ENCODE results near the gene OR4N2. TPM values are rescaled to one million over a fixed set of nuclear protein-coding genes. Genes with fewer than 3 reads are reported as not detected.
"Not testable (repeated sequence)": the region's sequence is repeated elsewhere in the genome, so short reads cannot be mapped to it uniquely, and the experiment has no call there.

The OR4N2 gene
- total RNA-seq (not detected in 2 replicates), polyA plus RNA-seq (not detected in 2 replicates), polyA minus RNA-seq (ENCODE audit: low replicate concordance) (not detected in 2 replicates)
- polyA plus RNA-seq (2012) = not detected in 2 replicates

- not testable (repeated sequence) for H2AFZ ChIP-seq (ENCODE audit: low read length); H3K4me2 ChIP-seq (ENCODE audit: extremely low read depth, insufficient read depth, low read length); DNase-seq (ENCODE audit: low read depth in 2 of 2); H3K4me1 ChIP-seq (ENCODE audit: control insufficient read depth, extremely low read depth, insufficient read depth, low read length); H3K4me3 ChIP-seq (replicated peaks in 1 of 4; ENCODE audit: control extremely low read depth in 1 of 4, insufficient read depth in 1 of 4, low read depth in 3 of 4, low read length in 4 of 4); H3K27ac ChIP-seq (ENCODE audit: insufficient read depth, low read length); H3K36me3 ChIP-seq (ENCODE audit: control insufficient read depth, insufficient read depth, low read length); H3K79me2 ChIP-seq (ENCODE audit: control insufficient read depth, insufficient read depth, low read length); H3K27me3 ChIP-seq (ENCODE audit: control insufficient read depth, insufficient read depth, low read length); H4K20me1 ChIP-seq (ENCODE audit: control insufficient read depth, extremely low read depth, insufficient read depth, low read length); H3K9me3 ChIP-seq (ENCODE audit: control insufficient read depth, insufficient read depth, low read depth, low read length); H3K9ac ChIP-seq (ENCODE audit: insufficient read depth, low read length)
These were observed at the start of gene OR4N2 for GRCh38 chr14:19803470-19803869. TSS of gene OR4N2 (plus strand) at chr14:19803770. CDS start at chr14:19827449, 23,679 bp downstream.

GRCh38 chr14:19754172-19754571, 49.4 kb upstream of the OR4N2 start:
- no peak overlapping the region for H2AFZ ChIP-seq (ENCODE audit: low read length)
- no peaks in the 10 kb centered on the region for H3K27me3 ChIP-seq (ENCODE audit: control insufficient read depth, insufficient read depth, low read length)
- H3K9ac ChIP-seq (ENCODE audit: insufficient read depth, low read length) = no peak overlapping the region
- no peaks in the 10 kb centered on the region for H4K20me1 ChIP-seq (ENCODE audit: control insufficient read depth, extremely low read depth, insufficient read depth, low read length)
- no peaks in the 10 kb centered on the region for H3K79me2 ChIP-seq (ENCODE audit: control insufficient read depth, insufficient read depth, low read length)
- no peak overlapping the region for H3K27ac ChIP-seq (ENCODE audit: insufficient read depth, low read length)
- no peak overlapping the region for H3K4me2 ChIP-seq (ENCODE audit: extremely low read depth, insufficient read depth, low read length)
- no peak for DNase-seq (ENCODE audit: low read depth in 2 of 2)
- H3K4me3 ChIP-seq (replicated peaks in 1 of 4; ENCODE audit: control extremely low read depth in 1 of 4, insufficient read depth in 1 of 4, low read depth in 3 of 4, low read length in 4 of 4) = no peak overlapping the region
- H3K9me3 ChIP-seq (ENCODE audit: control insufficient read depth, insufficient read depth, low read depth, low read length) = no peaks in the 10 kb centered on the region
- H3K4me1 ChIP-seq (ENCODE audit: control insufficient read depth, extremely low read depth, insufficient read depth, low read length) = no peaks in the 10 kb centered on the region
- no peak for TF ChIP-seq CTCF (conservative IDR thresholded peaks at IDR 0.05 in 1 of 2, IDR thresholded peaks at IDR 0.05 in 1 of 2; ENCODE audit: low read depth in 1 of 2, low read length in 2 of 2)
- TF ChIP-seq EZH2 (IDR thresholded peaks at IDR 0.05; ENCODE audit: low read length, missing control alignments) = no peak
- H3K36me3 ChIP-seq (ENCODE audit: control insufficient read depth, insufficient read depth, low read length) = no peaks in the 10 kb centered on the region

- H3K9me3 ChIP-seq (ENCODE audit: control insufficient read depth, insufficient read depth, low read depth, low read length); H3K4me2 ChIP-seq (ENCODE audit: extremely low read depth, insufficient read depth, low read length); H3K27ac ChIP-seq (ENCODE audit: insufficient read depth, low read length): not testable (repeated sequence)
These were observed 32.1 kb upstream of the OR4N2 start for GRCh38 chr14:19771491-19771890.

GRCh38 chr14:19771895-19772430, 31.6 kb upstream of the OR4N2 start:
- Histone ChIP-seq H3K27me3 (ENCODE audit: control insufficient read depth, insufficient read depth, low read length) (no peaks in the 10 kb centered on the region), H3K9ac (ENCODE audit: insufficient read depth, low read length) (no peak overlapping the region), H3K36me3 (ENCODE audit: control insufficient read depth, insufficient read depth, low read length) (no peaks in the 10 kb centered on the region), H3K9me3 (ENCODE audit: control insufficient read depth, insufficient read depth, low read depth, low read length) (no peaks in the 10 kb centered on the region), H3K79me2 (ENCODE audit: control insufficient read depth, insufficient read depth, low read length) (no peaks in the 10 kb centered on the region), H3K4me1 (ENCODE audit: control insufficient read depth, extremely low read depth, insufficient read depth, low read length) (no peaks in the 10 kb centered on the region), H3K4me3 (replicated peaks in 1 of 4; ENCODE audit: control extremely low read depth in 1 of 4, insufficient read depth in 1 of 4, low read depth in 3 of 4, low read length in 4 of 4) (no peak overlapping the region), H2AFZ (ENCODE audit: low read length) (no peak overlapping the region), H4K20me1 (ENCODE audit: control insufficient read depth, extremely low read depth, insufficient read depth, low read length) (no peaks in the 10 kb centered on the region), H3K27ac (ENCODE audit: insufficient read depth, low read length) (no peak overlapping the region), H3K4me2 (ENCODE audit: extremely low read depth, insufficient read depth, low read length) (no peak overlapping the region)
- DNase-seq (ENCODE audit: low read depth in 2 of 2) = no peak
- TF ChIP-seq CTCF (conservative IDR thresholded peaks at IDR 0.05 in 1 of 2, IDR thresholded peaks at IDR 0.05 in 1 of 2; ENCODE audit: low read depth in 1 of 2, low read length in 2 of 2) (no peak), EZH2 (IDR thresholded peaks at IDR 0.05; ENCODE audit: low read length, missing control alignments) (no peak)

More at GRCh38 chr14:19771491-19771890, 32.1 kb upstream of the OR4N2 start:
- not testable (repeated sequence) for H2AFZ ChIP-seq (ENCODE audit: low read length); H3K9ac ChIP-seq (ENCODE audit: insufficient read depth, low read length); H3K4me1 ChIP-seq (ENCODE audit: control insufficient read depth, extremely low read depth, insufficient read depth, low read length); H3K36me3 ChIP-seq (ENCODE audit: control insufficient read depth, insufficient read depth, low read length); H3K27me3 ChIP-seq (ENCODE audit: control insufficient read depth, insufficient read depth, low read length); H4K20me1 ChIP-seq (ENCODE audit: control insufficient read depth, extremely low read depth, insufficient read depth, low read length); H3K79me2 ChIP-seq (ENCODE audit: control insufficient read depth, insufficient read depth, low read length); H3K4me3 ChIP-seq (replicated peaks in 1 of 4; ENCODE audit: control extremely low read depth in 1 of 4, insufficient read depth in 1 of 4, low read depth in 3 of 4, low read length in 4 of 4); DNase-seq (ENCODE audit: low read depth in 2 of 2)

GRCh38 chr14:19772454-19772853, 31.1 kb upstream of the OR4N2 start:
- not testable (repeated sequence) for H3K79me2 ChIP-seq (ENCODE audit: control insufficient read depth, insufficient read depth, low read length); DNase-seq (ENCODE audit: low read depth in 2 of 2); H3K36me3 ChIP-seq (ENCODE audit: control insufficient read depth, insufficient read depth, low read length); H3K9ac ChIP-seq (ENCODE audit: insufficient read depth, low read length); H3K27ac ChIP-seq (ENCODE audit: insufficient read depth, low read length); H2AFZ ChIP-seq (ENCODE audit: low read length); H3K4me2 ChIP-seq (ENCODE audit: extremely low read depth, insufficient read depth, low read length); H3K9me3 ChIP-seq (ENCODE audit: control insufficient read depth, insufficient read depth, low read depth, low read length); H3K4me3 ChIP-seq (replicated peaks in 1 of 4; ENCODE audit: control extremely low read depth in 1 of 4, insufficient read depth in 1 of 4, low read depth in 3 of 4, low read length in 4 of 4); H3K4me1 ChIP-seq (ENCODE audit: control insufficient read depth, extremely low read depth, insufficient read depth, low read length); H3K27me3 ChIP-seq (ENCODE audit: control insufficient read depth, insufficient read depth, low read length); H4K20me1 ChIP-seq (ENCODE audit: control insufficient read depth, extremely low read depth, insufficient read depth, low read length)
